ACC112 (cell line): Measurements from ENCODE around the gene HES4.

Source experiments
- H2AFZ ChIP-seq: fragments of 200-600 bp; sonication (generic); one replicate; pipeline ENCODE4 v1.6.0; 2017; ENCODE audit warnings: antibody characterized with exemption, low read length; ENCODE audit not compliant: unreplicated experiment
- H3K27ac ChIP-seq: fragments of 200-600 bp; sonication (generic); 2 replicates; pipeline ENCODE4 v1.5.1; 2014; ENCODE audit warnings: low read depth, mild to moderate bottlenecking, antibody characterized with exemption, low read length, moderate library complexity
- H3K27me3 ChIP-seq: fragments of 200-600 bp; sonication (generic); 2 replicates; pipeline ENCODE4 v1.6.1; 2014; ENCODE audit warnings: mild to moderate bottlenecking, antibody characterized with exemption, low read length, moderate library complexity, mixed read lengths; ENCODE audit not compliant: insufficient read depth
- H3K36me3 ChIP-seq: fragments of 200-600 bp; sonication (generic); 2 replicates; pipeline ENCODE4 v1.6.1; 2016; ENCODE audit warnings: mild to moderate bottlenecking, antibody characterized with exemption, low read length, moderate library complexity, mixed read lengths; ENCODE audit not compliant: insufficient read depth
- H3K4me1 ChIP-seq: fragments of 200-600 bp; sonication (generic); one replicate; pipeline ENCODE4 v1.6.1; 2016; ENCODE audit warnings: low read length, mixed read lengths; ENCODE audit not compliant: insufficient read depth, unreplicated experiment, control insufficient read depth
- H3K4me3 ChIP-seq: fragments of 200-600 bp; sonication (generic); 2 replicates; pipeline ENCODE4 v1.5.1; 2014; ENCODE audit warnings: mild to moderate bottlenecking, low read depth, low read length
- H3K79me2 ChIP-seq: fragments of 200-600 bp; sonication (generic); one replicate; pipeline ENCODE4 v1.6.0; 2016; ENCODE audit warnings: low read length; ENCODE audit not compliant: control insufficient read depth, unreplicated experiment, insufficient read depth

Gene HES4

GRCh38 chr1:954927-955326, 45.0 kb downstream of the HES4 start:
- H3K4me3 ChIP-seq, result no peak overlapping the region
- H3K4me1 ChIP-seq, result peaks cover 5% of the 10 kb centered on the region
- peaks cover 4% of the 10 kb centered on the region; the same call in 1 of the 2 replicates for H3K36me3 ChIP-seq
- peaks cover 26% of the 10 kb centered on the region for H3K79me2 ChIP-seq
- H2AFZ ChIP-seq, result no peak overlapping the region
- H3K27ac ChIP-seq, result no peak overlapping the region
- H3K27me3 ChIP-seq, result peaks cover 5% of the 10 kb centered on the region; the same call in 1 of the 2 replicates

GRCh38 chr1:953524-954320, 46.2 kb downstream of the HES4 start:
- no peak overlapping the region for H3K27ac ChIP-seq
- H3K4me1 ChIP-seq, result peaks cover 5% of the 10 kb centered on the region
- H3K36me3 ChIP-seq, result peaks cover 4% of the 10 kb centered on the region; the same call in 1 of the 2 replicates

DNA sequence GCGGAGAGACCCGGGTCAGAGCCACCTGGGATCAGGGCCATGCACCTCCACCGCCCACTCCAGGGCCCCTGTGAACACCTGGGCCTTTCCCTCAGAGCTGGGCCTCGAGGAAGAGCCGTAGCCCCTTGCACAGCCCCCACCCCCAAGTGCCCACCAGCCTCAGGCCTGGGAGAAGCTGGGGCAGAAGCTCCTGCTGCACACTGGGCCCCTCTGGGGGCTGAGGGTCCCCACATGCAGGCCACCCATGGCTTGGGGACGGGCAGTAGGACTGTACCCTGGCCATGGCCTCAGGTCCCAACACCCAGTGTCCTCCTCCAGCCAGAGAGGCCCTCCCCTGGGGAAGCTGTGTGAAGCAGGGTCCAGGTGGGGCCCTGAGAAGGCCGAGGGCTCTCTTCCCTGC, 47.3 kb downstream of the HES4 start:
- no peak overlapping the region for H3K27ac ChIP-seq
- H3K4me3 ChIP-seq, result no peak overlapping the region
- H3K36me3 ChIP-seq, result peaks cover 4% of the 10 kb centered on the region; the same call in 1 of the 2 replicates
- H3K27me3 ChIP-seq, result no peaks in the 10 kb centered on the region
- peaks cover 12% of the 10 kb centered on the region for H3K79me2 ChIP-seq
- H3K4me1 ChIP-seq, result peaks cover under 1% of the 10 kb centered on the region
- H2AFZ ChIP-seq, result no peak overlapping the region

More at GRCh38 chr1:953524-954320, 46.2 kb downstream of the HES4 start:
- peaks cover 23% of the 10 kb centered on the region for H3K79me2 ChIP-seq
- H2AFZ ChIP-seq, result no peak overlapping the region
- H3K4me3 ChIP-seq, result no peak overlapping the region
- no peaks in the 10 kb centered on the region for H3K27me3 ChIP-seq

GRCh38 chr1:952201-952600, 47.7 kb downstream of the HES4 start:
- H3K4me1 ChIP-seq, result no peaks in the 10 kb centered on the region
- peaks cover 5% of the 10 kb centered on the region; the same call in 1 of the 2 replicates for H3K36me3 ChIP-seq
- no peak overlapping the region for H2AFZ ChIP-seq
- no peak overlapping the region for H3K27ac ChIP-seq
- no peak overlapping the region for H3K4me3 ChIP-seq
- H3K27me3 ChIP-seq, result no peaks in the 10 kb centered on the region
- peaks cover 7% of the 10 kb centered on the region for H3K79me2 ChIP-seq

GRCh38 chr1:951364-951763, 48.5 kb downstream of the HES4 start:
- H3K27me3 ChIP-seq, result no peaks in the 10 kb centered on the region
- H2AFZ ChIP-seq, result no peak overlapping the region
- peaks cover 8% of the 10 kb centered on the region; the same call in 1 of the 2 replicates for H3K36me3 ChIP-seq
- H3K4me1 ChIP-seq, result no peaks in the 10 kb centered on the region
- H3K4me3 ChIP-seq, result no peak overlapping the region
- no peak overlapping the region for H3K27ac ChIP-seq
- H3K79me2 ChIP-seq, result no peaks in the 10 kb centered on the region

GRCh38 chr1:950881-951280, 49.0 kb downstream of the HES4 start:
- Histone ChIP-seq H3K79me2 (no peaks in the 10 kb centered on the region), H3K4me1 (no peaks in the 10 kb centered on the region), H3K36me3 (peaks cover 8% of the 10 kb centered on the region; the same call in 1 of the 2 replicates), H3K4me3 (no peak overlapping the region), H2AFZ (no peak overlapping the region), H3K27me3 (no peaks in the 10 kb centered on the region), H3K27ac (no peak overlapping the region)

GRCh38 chr1:950268-950667, 49.6 kb downstream of the HES4 start:
- peaks cover 8% of the 10 kb centered on the region; the same call in 1 of the 2 replicates for H3K36me3 ChIP-seq

More at GRCh38 chr1:950268-950667, 49.6 kb downstream of the HES4 start:
- no peaks in the 10 kb centered on the region for H3K27me3 ChIP-seq
- H3K27ac ChIP-seq, result no peak overlapping the region
- no peaks in the 10 kb centered on the region for H3K4me1 ChIP-seq
- H3K79me2 ChIP-seq, result no peaks in the 10 kb centered on the region
- H2AFZ ChIP-seq, result no peak overlapping the region
- no peak overlapping the region for H3K4me3 ChIP-seq
